Inflammatory macrophage (primary cell): ENCODE data around the gene TSPAN33.
A peak's percentile ranks its signal among the peaks of the same experiment; 100 is the strongest.

Experiments used
- DNase-seq, 2 donors: peaks; one replicate each; pipeline ENCODE4 v3.0.0-alpha.2; 2020 to 2022

TSPAN33 gene

DNA sequence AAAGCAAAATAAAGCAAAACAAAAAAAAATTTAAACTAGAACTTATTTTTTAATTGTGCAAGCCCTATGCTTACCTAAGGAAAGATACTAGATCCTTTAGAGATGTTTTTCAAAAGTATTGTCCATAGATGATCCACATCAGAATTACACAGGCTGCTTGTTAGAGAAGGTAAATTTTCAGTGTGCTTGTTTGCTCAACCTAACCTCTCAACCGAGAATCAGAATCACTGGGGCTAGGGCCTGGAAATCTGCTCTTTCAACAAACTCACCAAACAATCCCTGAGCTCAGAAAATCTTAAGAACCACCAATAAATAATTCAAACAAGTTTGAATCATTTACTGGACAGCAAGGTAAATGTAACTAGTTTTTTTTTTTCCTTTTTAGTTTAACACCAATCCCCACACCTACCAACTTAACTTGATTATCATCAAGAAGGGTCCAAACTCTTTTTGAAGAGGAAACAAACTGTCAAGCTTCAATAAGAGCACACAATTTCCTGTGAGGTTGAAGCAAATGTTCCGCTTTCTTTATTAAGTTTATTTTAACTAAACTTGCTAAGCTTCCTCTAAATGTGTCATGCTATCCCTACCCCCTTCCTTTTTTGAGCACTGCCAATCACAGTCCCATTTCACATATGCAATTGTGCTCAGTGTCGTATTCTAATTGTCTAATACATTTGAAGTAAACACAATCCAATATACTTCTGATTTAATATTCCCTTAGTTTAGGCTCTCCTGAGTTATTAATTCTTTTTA, 7.4 kb upstream of the TSPAN33 start:
- DNase-seq, result peak; percentile 77 to 84

DNA sequence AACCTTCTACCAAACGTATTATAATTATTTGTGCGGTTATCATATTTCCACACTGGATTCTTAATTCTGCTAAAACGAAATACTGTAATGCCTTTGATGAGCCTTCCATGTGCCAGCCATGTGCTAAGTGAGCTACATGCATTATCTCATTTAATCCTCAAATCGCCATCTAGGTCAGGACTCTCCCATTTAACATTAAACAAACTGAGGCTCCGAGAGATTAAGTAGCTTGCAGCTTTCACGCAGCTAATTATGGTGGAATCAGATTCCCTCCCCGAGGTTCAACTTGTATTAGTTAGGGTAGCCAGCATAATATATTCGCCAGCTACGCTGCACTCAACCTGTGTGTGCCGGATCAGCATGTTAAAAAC, 798 bp upstream of the TSPAN33 start:
- no peak for DNase-seq

DNA sequence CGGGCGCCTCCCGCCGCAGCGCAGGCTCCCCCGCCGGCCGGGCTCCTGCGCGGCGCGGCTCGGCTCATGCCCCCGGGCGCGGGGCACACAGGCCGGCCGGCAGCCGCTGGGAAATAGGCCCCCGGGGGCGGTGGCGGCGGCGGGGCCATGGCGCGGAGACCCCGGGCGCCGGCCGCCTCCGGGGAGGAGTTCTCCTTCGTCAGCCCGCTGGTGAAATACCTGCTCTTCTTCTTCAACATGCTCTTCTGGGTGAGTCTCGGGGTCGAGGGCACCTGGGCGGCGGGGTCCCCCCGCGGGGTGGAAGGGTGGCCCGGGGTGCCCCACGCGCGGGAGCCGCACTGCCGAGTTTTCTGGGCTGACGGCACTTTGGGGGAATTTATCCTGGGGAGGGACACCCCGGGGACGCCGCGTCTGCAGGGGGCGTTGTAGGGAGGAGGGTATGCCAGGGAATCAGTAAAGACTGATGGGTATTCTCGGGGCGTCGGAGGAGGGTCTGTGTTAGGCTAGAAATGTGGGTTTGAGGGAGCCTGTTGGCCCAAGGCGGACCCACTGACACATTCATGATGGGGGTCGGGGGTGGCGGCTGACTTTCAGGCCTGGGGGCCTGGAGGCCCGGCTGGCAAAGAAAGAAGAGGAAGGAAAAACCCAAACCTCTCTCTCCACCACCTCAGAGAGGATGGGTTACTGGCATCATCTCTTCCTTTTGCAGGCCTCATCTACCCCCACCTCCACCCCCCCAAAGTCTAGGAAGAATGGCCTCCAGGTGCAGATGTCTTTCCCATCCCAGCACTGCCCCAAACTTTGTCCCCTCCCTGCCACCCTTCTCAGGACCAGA, 544 bp downstream of the TSPAN33 start:
- no peak for DNase-seq

DNA sequence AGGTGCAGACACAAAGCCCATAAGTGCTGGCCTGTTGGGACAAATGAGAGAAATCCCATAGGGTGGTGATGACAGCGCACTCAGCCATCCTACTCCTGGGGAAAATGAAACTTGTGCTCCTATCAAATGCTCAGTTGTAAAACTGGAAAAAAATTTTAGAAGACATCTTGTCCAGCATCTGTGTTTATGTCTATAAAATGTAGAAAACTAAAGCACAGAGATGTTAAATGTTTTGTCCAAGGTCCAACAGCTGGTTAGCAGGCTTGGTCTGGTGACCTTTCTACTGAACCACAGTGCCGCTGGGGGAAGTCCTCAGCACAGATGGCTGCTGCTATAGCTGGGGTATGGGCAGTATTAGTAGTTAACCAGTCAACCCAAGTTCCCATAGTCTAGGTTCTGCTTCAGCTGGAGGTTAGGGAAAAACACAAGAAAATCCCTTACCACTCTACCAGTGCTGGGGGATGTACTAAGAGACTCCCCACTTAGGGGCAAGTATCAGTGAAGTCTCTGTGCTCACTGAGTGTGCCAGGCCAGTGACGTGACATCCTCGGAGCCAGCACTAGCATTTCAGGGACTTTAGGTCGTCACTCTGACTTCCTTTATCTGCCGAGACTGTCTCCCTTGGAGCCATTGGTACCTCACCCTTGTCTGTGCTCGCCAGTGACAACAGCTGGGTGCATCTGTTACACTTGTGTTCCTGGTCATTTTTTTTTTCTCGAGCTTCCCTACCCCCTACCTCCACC, 1.9 kb downstream of the TSPAN33 start:
- no peak for DNase-seq

DNA sequence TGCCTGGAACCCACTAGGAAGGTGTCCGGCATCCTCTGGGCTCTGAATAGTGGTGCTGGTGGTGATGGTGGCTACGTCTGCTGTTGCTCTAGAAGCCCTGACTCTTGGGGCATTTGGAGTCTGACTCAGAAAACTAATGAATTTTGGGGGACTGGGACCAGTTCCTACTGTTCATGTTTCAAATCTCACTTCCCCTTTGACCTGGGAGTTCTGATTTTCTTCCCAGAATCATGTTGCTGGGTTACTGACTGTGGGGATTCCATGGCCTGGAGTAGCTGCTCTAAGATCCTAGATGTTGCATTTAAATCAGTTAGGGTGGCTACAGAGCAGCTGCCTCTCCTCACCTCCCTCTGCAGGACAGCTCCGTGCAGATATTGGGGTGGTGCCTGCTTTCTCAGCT, 3.2 kb downstream of the TSPAN33 start:
- DNase-seq, result peak; percentile 18 to 52

DNA sequence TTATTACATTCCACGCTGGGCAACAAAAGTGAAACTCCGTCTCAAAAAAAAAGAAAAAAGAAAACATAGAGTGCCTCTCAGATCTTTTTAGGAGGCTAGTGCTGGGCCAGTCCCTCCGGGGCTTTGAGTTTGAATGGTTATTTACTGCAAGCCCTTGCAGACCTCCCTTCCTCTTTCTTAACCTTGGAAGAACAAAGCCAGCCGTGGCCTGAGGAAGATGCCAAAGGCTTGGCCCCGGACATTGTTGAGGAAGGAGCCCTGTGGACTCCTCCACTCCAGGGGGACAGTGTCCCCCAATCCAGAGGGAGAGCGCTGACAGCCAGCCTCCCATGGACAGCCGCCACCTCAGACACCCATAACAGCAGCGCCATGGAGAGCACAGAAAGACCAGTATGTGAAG, 5.0 kb downstream of the TSPAN33 start:
- peak; percentile 17 to 30 for DNase-seq

DNA sequence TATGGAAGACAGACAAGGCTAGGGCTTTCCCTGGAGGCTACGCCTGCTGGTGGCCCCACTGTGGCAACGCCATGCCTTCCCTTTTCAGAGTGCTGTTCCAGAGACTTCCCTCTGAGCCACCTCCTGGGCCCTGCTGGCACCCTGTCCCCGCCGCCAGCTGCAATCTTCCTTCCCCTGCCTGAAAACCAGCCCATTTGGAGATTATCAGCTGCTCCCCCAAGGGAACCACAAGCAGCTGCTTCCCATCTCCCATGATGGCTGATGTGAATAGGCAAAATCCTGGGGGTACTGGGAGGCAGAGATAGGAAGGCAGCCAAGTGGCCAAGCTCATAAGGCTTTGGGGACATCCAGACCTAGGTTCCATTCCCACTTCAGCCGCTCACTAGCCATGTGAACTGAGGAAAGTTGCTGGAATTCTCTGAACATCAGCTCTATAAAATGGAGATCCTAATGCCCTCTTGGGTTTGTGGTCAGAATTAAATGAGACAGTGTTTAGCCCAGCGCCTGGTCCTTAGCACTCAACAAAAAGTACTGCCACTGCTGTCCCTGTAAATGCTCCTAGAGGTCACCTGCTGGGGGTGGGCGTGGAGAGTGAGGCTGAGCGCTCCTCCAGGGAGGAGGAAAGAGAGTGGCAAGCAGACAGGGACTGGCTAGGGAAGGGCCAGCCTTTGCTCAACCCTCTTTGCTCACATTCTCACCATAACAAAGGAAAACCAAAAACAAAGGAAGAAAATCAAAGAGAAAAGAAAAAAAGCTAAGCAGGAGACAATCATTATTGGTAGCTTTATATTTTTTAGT, 5.9 kb downstream of the TSPAN33 start:
- DNase-seq, result peak; percentile 46 to 58

DNA sequence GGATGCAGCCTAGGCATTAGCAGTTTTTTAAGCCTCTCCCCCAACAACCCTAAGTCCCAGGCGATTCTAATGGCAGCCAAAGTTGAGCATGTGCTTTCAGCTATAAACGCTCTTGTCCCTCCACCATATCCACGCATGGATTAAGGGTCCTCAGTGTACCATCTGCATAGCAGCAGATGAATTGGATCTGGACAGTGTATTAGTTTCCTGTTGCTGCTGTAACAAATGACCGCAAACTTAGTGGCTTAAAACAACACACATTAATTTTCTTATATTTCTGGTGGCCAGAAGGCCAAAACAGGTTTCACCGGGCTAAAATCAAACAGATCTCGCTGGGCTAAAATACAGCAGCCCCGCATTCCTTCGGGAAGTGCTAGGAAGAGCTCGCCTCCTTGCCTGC, 13.1 kb downstream of the TSPAN33 start:
- no peak for DNase-seq

DNA sequence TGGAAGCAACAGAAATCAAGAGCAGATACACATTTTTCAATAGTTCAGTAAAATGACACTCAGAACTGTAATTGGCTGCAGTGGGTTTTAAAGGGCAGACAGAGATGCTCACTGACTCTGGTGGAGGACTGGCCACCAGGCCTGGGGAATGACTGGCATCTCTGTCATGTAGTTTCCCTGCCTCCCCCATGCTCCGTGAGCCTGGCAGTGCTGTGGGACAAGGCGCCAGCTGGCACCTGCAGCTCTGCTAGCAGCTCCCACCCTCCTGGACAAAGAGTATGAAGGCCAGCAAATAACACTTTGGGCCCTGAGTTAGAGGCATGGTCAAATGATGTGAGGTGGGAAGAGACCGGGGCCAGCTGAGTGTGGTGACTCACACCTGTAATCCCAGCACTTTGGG, 15.0 kb downstream of the TSPAN33 start:
- DNase-seq, result no peak

DNA sequence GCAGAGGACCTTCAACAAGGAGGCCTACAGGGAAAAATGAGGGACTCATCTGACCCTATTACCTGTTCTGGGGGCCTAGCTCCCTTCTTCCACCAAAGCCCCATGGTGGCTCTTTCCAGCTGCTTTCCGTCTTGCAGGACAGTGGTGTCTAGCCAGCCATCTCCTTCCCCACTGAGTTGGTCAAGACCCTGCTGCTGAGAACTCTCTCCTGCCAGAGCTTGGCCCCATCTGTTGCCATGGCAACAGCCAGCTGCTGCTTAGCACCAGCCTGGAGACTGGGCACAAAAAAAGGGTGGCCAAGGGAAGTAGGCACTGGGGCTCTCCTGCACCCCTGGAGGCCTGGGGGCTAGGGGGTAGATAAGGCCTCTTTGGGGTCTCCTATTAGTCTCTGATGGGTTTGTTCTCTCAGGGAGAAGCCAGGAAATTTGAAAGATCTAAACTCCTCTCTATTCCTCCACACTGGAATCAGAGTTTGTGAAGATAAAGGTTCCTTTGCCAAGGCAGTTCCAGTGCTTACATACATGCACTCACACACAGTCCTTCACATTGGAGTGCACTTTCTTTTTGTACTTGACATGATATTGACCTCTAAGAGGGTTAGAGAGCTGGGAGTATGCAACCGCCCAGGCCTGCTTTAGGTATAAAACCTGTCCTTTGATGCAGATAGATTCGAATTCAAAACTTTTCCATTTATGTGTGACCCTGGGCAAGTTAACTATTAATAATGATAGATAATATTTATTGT, 15.8 kb downstream of the TSPAN33 start:
- no peak for DNase-seq

DNA sequence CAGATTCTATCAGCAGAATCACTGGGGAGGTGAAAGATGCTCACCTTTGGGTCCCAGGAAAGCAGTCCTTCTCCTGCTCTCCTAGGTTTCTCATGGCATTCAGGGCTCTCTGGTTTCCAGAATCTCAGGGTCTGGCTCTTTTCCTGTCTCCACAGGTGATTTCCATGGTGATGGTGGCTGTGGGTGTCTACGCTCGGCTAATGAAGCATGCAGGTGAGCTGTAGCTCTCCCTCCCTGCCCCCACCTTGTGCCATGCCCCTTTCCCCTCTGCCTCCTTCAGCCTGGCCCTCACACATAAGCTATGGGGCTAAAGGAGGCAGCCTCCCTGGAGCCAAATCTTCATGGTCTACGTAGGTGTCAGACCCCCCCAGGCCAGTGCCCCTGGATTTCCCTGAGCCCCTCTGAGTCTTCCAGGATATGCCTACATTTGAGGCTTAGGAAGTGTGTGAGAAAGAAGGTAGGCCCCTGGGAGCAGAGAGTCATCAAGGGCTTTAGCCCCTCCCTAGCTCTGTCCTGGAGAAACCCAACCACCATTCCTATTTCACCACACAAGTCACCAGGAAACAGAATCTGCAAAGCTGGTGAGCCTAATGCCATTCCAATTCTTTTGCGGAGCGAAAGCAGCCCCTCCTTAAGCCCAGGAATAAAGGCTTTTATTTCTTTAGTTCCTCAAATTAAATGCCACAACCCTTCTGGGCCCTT, 17.2 kb downstream of the TSPAN33 start:
- no peak for DNase-seq

DNA sequence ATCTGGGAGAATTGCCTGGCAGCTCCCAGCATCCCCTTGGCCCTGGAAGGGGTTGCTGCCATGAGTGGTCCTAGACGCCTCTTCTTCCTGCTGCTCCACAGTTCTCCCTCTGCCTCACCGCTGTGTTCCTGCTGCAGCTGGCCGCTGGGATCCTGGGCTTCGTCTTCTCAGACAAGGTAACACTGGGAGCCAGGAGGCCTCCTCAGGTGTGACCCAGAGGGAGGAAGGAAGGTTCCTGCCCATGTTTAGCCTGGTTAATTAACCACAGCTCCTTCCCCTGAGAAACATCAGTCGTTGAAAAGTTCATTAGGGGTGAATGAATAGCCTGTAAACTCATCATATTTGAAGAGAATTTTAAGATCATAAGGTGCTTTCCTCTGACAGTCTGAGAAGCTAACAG, 18.2 kb downstream of the TSPAN33 start:
- DNase-seq, result no peak

DNA sequence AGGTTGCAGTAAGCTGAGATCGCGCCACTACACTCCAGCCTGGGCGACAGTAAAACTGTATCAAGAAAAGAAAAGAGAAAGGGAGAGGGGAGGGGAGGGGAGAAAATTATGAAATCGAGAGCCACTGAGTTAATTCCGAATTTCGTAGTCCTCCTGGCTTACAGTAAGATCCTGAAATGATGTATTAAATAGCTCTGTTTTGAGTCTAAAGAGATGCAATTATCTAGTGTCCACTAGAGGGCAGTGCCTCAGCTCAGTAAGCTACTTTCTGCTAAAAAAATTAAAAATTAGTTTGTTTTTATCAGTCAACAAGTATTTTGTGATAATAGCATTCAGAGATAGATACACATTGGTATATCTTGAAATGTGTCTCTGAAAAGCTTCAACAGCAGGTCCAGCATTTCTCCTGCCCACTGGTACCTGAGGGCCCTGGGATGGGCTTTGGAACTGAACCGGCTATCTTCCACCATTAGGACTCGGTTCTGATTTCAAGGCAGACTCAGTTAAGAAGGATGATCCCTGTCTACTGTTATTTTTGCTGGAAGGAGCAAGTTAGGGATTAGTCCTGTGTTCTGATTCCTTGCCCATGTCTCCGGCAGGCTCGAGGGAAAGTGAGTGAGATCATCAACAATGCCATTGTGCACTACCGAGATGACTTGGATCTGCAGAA, 19.5 kb downstream of the TSPAN33 start:
- DNase-seq, result peak; percentile 67 to 68

DNA sequence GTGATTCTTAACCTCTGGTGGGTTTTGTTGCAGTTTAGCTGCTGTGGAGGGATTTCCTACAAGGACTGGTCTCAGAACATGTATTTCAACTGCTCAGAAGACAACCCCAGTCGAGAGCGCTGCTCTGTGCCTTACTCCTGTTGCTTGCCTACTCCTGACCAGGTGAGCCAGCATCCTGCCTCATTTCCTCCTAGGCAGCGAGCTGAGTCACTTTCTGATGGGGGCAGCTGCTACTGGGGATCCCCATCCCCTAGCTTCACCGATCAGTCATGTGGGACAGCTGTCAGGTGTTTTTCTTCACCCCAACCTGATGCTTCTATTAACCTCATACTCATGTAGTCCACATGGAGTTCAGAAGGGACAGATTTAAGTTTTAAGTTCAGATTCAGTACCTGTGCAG, 22.2 kb downstream of the TSPAN33 start:
- DNase-seq, result no peak

DNA sequence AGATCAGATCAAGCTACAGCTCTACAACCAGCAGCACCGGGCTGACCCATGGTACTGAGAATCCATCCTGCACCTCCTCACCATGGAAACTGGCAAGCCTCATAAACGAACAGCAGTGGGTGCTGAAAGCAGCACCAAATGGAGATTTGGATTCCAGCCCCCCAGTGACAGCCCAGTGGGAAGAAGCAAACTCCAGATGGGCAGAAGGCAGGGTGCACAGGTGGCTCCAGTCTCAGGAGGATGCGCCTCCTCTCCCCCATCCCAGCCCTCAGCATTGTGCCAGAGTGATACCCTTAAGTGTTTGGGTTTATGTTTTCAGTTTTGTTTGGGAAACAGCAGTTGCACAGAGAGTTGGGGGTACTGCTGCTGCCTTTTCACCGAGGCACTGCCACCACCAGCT, 23.3 kb downstream of the TSPAN33 start:
- no peak for DNase-seq

DNA sequence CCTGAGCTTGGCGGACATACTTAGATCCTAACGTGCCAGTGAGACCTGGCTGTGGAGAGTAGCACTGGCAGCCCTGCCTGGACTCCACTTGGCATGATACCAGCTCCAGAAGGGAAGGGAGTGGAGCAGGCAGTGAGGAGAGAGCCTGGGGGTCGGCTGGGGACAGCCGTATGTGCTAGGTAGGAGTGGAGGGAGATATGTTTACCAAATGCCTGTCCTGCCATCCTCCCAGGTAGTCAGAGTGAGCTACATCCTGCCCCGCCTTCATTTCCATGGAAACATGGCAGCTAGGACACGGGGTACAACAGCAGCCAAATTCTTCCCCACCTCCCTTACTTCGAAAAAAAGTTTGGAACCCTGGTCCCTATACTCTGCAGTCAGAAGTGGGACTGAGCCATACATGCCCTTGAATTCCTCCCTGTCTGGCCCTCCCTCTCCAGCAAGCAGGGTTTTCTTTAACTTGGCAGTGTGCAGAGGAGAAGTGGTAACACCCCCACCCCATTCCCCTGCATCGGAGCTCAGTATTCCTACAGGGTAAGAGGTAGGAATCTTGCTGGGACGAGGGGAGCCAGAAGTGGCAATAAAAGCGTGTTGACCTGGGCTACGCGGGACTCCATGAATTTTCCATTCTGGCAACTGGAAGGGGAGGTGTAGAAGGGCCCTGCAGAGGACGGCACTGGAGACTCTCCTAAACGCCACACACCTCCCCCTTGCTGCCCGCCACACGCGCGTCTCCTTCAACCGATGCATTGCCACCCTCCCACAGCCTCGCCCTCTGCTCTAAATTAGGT, 23.9 kb downstream of the TSPAN33 start:
- DNase-seq, result no peak

DNA sequence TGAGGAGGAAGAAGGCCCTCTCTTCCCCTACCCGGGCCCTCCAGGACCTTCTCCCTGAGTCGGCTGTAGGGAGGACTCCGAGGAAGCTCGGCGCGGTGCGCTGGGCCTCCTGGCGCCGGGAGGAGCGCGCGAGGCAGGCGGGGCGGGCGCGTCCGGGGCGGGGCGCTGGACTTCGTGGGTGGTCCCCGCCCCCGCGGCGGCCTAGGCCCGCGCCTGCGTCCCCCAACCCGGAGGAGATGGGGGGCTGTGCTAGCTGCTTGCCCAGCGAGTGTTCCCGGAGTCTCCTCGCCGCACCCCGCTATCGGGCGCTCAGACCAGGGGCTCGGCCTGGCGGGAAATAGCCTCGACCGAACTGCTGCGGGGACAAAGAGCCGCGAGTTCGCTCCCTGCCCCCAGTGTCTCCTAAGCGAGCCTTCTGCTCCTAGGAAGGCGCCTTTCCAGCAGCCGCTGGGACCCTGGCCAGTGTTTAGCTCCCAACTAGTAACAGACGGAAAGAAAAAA, 24.7 kb downstream of the TSPAN33 start:
- DNase-seq, result peak; percentile 13 to 28

DNA sequence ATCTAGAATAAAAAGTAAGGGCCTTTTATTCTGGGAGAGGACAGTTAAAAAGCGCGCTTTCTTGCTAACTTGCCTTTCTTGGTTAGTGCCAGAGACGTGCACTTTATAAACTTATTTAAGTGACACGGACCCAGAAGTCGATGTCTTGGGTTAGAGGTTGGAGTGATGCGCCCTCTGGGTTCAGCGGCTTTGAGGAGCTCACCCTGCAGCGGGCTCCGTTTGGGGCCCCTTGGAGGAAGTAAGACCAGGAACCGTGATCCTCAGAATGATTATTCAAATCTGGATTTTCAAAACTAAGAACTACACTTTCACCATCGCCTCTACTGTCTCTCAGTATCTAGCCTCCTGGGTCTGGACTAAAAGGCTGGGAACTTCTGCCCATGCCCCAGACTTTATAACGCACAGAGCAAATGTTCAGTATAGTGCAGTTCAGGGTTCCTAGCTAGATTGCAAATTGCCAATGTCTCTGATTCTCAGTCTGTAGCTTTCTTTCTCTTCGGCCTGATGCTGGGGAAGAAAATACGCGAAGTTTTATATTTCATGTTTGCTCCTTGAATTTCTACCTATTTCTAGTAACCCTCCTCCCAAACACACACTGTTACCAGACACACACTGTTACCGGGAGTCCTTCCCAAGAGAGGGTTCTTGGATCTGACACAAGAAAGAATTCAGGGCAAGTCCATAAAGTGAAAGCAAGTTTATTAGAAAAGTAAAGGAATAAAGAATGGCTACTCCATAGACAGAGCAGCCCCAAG, 25.4 kb downstream of the TSPAN33 start:
- peak; percentile 61 to 63 for DNase-seq
